ENCODE results near the gene LOXL3. TPM values are rescaled to one million over a fixed set of nuclear protein-coding genes. Genes with fewer than 3 reads are reported as not detected.

Gene LOXL3
- total RNA-seq, 1 donor from 2014 or later: 24.2 TPM

GRCh38 chr2:74554820-74555531 lies 1.2 kb upstream of the LOXL3 start:
- peak overlapping the region; percentile 88 for H3K4me3 Mint-ChIP-seq (ENCODE audit: low read depth)
- H3K27me3 Mint-ChIP-seq: peaks cover 19% of the 10 kb centered on the region
- H3K36me3 Mint-ChIP-seq (ENCODE audit: insufficient read depth): no peaks in the 10 kb centered on the region
- TF ChIP-seq CTCF (IDR thresholded peaks at IDR 0.05; ENCODE audit: unreplicated experiment): peak; percentile 8
- H3K27ac Mint-ChIP-seq: peak overlapping the region; percentile 96
- DNase-seq (ENCODE audit: low spot score, unreplicated experiment): peak; percentile 44
- H3K9me3 Mint-ChIP-seq (ENCODE audit: low read depth): no peaks in the 10 kb centered on the region
- peaks cover 16% of the 10 kb centered on the region for H3K4me1 Mint-ChIP-seq (ENCODE audit: low read depth)

GRCh38 chr2:74552914-74553811 lies 579 bp downstream of the LOXL3 start:
- DNase-seq (ENCODE audit: low spot score, unreplicated experiment): no peak
- Mint-ChIP-seq H3K4me1 (ENCODE audit: low read depth) (peaks cover 16% of the 10 kb centered on the region), H3K27ac (peak overlapping the region; percentile 97), H3K27me3 (peaks cover 23% of the 10 kb centered on the region), H3K9me3 (ENCODE audit: low read depth) (no peaks in the 10 kb centered on the region), H3K4me3 (ENCODE audit: low read depth) (peak overlapping the region; percentile 84), H3K36me3 (ENCODE audit: insufficient read depth) (no peaks in the 10 kb centered on the region)
- no peak for TF ChIP-seq CTCF (IDR thresholded peaks at IDR 0.05; ENCODE audit: unreplicated experiment)

- TF ChIP-seq CTCF (IDR thresholded peaks at IDR 0.05; ENCODE audit: unreplicated experiment): no peak
- peaks cover 16% of the 10 kb centered on the region for H3K4me1 Mint-ChIP-seq (ENCODE audit: low read depth)
- H3K27me3 Mint-ChIP-seq: peaks cover 30% of the 10 kb centered on the region
- no peaks in the 10 kb centered on the region for H3K9me3 Mint-ChIP-seq (ENCODE audit: low read depth)
- H3K4me3 Mint-ChIP-seq (ENCODE audit: low read depth): peak overlapping the region; percentile 54
- peak overlapping the region; percentile 22 for H3K27ac Mint-ChIP-seq
- DNase-seq (ENCODE audit: low spot score, unreplicated experiment): no peak
- H3K36me3 Mint-ChIP-seq (ENCODE audit: insufficient read depth): no peaks in the 10 kb centered on the region
Observed at GRCh38 chr2:74551942-74552913, 1.5 kb downstream of the LOXL3 start.

- DNase-seq (ENCODE audit: low spot score, unreplicated experiment): no peak
- Mint-ChIP-seq H3K4me1 (ENCODE audit: low read depth) (peaks cover 16% of the 10 kb centered on the region), H3K4me3 (ENCODE audit: low read depth) (no peak overlapping the region), H3K27ac (no peak overlapping the region), H3K9me3 (ENCODE audit: low read depth) (no peaks in the 10 kb centered on the region), H3K27me3 (peaks cover 32% of the 10 kb centered on the region), H3K36me3 (ENCODE audit: insufficient read depth) (no peaks in the 10 kb centered on the region)
- no peak for TF ChIP-seq CTCF (IDR thresholded peaks at IDR 0.05; ENCODE audit: unreplicated experiment)
Observed at GRCh38 chr2:74551530-74551929, 2.2 kb downstream of the LOXL3 start.
